ENCODE measurements around the gene PPP1R3C.

Gene PPP1R3C

GRCh38 chr10:91598211-91598977, 34.5 kb downstream of the PPP1R3C start:
- no peak for DNase-seq

DNA sequence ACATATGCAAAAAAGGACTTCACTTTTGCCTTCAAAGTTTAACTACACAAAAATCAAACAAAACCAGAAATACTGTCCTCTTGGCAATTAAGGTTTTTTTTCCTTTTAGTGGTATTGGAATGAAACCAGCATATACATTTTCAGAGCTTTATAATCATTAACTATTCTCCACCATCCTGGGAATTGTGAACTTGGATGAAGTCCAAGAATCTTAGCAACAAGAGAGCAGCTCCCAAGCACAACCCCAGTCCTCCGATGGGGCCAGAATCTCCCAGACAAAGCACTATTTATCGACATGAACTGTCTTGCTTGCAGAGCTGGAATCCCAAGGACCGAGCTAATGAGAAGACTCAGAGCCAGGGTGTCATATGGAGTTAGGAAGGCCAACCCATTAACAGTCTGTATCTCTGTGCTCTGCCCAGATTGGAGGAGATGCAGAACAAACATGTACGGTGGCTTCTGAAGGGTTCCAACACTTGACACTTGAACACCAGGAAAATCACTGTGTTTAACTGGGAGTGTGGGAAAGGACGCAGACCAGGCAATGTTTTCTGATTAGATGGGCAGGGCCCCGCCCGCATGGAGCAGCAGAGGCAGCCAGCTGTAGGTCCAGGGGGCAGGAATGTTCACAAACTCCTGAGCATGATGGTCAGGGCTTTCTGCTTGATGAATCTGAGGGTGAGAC, 35.5 kb downstream of the PPP1R3C start:
- no peak for DNase-seq

- DNase-seq = no peak
These were observed 36.1 kb downstream of the PPP1R3C start for GRCh38 chr10:91596825-91597196.

- DNase-seq = no peak
These were observed 39.0 kb downstream of the PPP1R3C start for GRCh38 chr10:91593834-91594233.

DNA sequence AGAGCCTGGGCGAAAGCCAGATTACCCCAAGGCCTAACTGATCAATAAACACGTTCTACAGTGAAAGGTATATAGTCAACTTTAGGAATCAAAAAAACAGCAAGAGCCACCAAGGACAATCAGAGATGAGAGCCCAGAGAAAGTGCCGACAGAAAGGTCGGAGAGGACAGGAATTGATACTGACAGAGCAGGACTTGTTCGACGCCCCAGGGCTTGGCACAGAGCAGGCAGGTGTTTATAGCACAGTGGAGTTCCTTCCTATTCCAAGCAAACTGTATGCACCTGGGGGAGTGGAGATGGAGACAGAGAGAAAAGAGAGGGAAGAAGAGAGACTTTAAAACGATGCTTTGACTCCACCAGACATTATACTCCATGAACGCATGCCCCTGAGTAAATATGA, 39.5 kb downstream of the PPP1R3C start:
- no peak for DNase-seq

GRCh38 chr10:91592266-91592975, 40.5 kb downstream of the PPP1R3C start:
- no peak for DNase-seq

GRCh38 chr10:91591797-91592174, 41.1 kb downstream of the PPP1R3C start:
- DNase-seq = no peak

- DNase-seq = no peak
These were observed 41.7 kb downstream of the PPP1R3C start for GRCh38 chr10:91590904-91591796.

GRCh38 chr10:91590142-91590903, 42.5 kb downstream of the PPP1R3C start:
- no peak for DNase-seq

DNA sequence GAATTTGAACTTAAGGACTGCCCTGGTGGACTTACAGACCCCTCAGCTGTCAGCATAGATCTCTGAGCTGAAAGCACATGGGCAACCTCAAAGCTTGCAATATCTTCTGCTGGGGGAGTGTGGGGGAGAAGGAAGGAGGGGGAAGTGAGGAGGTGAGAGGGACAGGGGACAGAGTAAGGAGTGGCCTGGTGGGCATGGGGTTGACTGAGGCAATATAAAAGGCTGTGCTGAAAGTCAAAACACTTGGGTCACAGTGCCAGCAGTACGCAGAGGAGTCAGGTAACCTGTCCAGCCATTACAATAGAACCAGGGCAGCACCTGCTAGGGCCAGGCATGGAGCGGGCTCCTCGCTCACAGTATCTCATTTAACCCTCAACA, 43.2 kb downstream of the PPP1R3C start:
- DNase-seq = no peak

DNA sequence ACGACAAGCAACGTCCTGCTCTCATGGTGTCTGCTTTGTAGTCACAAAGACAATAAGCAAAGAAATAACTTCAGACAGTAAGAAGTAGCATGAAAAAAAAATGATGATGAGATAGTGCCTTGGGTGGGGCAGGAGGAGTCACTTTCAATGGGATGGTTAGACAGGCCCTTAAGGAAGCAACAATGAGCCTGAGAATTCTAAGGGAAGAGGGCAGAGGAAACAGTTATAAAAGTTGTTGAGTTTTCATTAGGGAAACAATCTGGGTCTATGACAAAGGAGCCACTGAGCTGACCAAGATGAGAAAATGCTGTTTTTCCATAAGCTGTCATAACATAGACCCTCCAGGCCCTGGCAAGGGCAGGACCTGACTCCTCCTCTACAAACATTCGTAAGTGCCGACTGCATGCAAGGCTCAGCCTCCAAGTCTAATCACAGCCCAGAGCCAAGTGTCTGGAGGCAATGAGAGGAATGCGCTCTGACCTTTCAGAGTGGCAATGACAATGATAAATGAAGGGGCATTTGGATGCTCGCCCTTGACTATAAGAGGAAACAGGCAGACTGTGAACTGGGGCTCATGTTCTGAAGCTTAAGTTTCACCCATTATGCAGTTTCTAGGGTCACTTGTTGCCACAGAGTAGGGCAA, 43.7 kb downstream of the PPP1R3C start:
- no peak for DNase-seq

DNA sequence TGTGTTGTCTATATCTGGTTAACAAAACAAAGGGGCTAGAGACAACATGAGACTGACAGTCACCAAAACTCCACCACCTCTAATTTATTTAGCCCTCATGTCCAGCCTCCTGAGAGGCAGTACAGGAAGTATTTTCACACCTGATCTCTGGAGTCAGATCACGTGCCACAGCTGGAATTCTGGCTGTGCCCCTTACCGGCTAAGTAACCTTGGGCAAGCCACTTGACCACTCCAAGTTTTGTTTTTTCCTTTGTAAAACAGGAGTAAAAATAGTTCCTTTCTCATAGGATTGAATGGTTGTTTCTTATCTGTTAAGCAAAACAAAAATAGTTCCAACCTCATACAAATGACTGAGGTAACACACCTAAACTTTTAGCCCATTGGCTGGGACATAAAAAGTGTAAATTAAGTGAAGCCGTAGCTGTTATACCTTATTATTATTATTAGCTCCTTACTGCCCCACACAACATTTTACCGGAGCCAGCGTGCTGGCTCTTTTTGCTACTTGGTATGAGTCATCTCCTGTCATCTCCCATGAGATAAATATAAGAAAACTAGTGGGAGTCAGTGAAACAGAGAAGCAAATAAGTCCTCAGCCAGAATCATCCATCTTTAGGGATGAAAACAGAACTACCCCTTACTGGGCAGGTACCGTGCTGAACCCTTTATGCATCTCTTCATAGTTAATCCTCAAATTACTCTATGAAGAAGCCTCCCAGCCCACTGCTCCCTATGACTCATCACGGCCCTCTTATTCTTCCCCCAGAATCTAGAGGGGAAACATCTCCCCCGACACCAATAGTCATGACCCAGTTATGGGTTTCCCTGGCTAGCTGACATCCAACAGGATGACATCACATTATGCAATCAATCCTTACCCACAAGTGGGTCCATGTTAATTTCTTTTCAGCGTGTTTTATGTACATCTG, 44.9 kb downstream of the PPP1R3C start:
- no peak for DNase-seq

GRCh38 chr10:91582153-91582554, 50.7 kb downstream of the PPP1R3C start:
- DNase-seq = no peak

- DNase-seq = no peak
These were observed 53.4 kb downstream of the PPP1R3C start for GRCh38 chr10:91579329-91579985.

Data from activated effector memory CD4-positive, alpha-beta T cell treated with anti-CD3 and anti-CD28 coated beads, Interleukin-2, amount 50 U/mL, for 16 hours (primary cell).